Vagina (tissue), 2 donors: ENCODE measurements around the gene ADAT1.

Experiments used
- CTCF ChIP-seq, 3 experiments: fragments of 450-650 bp in 2 of 3; fragments of 200-600 bp in 1 of 3; sonication (generic) in 1 of 3; IDR thresholded peaks; one replicate each; pipeline ENCODE4 v1.5.1; 2017 to 2019; ENCODE audit warnings: antibody characterized with exemption in 3 of 3, mild to moderate bottlenecking in 2 of 3, moderate library complexity in 2 of 3
- POLR2A ChIP-seq, 2 donors: fragments of 450-650 bp; IDR thresholded peaks; one replicate each; pipeline ENCODE4 v1.6.1; 2017; ENCODE audit warnings: antibody characterized with exemption in 2 of 2, mild to moderate bottlenecking in 2 of 2, moderate library complexity in 2 of 2
- POLR2AphosphoS5 ChIP-seq, 2 donors: sonication (generic); formaldehyde crosslinking; IDR thresholded peaks; one replicate each; pipeline ENCODE4 v1.9.0; 2017; ENCODE audit warnings: antibody characterized with exemption in 2 of 2, mild to moderate bottlenecking in 2 of 2, low read depth in 1 of 2; ENCODE audit not compliant: insufficient read depth in 1 of 2

- TF ChIP-seq POLR2A (IDR thresholded peaks at IDR 0.05) (no peak), POLR2AphosphoS5 (IDR thresholded peaks at IDR 0.05; ENCODE audit: insufficient read depth in 1 of 2, low read depth in 1 of 2) (no peak), CTCF (IDR thresholded peaks at IDR 0.05) (no peak)
Measured at GRCh38 chr16:75618780-75619179, 4.3 kb downstream of the ADAT1 start.
